ENCODE data around the gene TCF25.
"Not testable (repeated sequence)": the region's sequence is repeated elsewhere in the genome, so short reads cannot be mapped to it uniquely, and the experiment has no call there.

- TF ChIP-seq EZH2 (IDR thresholded peaks at IDR 0.05; ENCODE audit: borderline replicate concordance); CTCF (IDR thresholded peaks at IDR 0.05; ENCODE audit: poor library complexity): not testable (repeated sequence)
Observed at GRCh38 chr16:89834813-89835363, 38.5 kb upstream of the TCF25 start.

Measured in hepatocyte (in vitro differentiated cells).